T-cell (primary cell): Measurements from ENCODE around the gene DCP1A. TPM values are rescaled to one million over a fixed set of nuclear protein-coding genes. Genes with fewer than 3 reads are reported as not detected.

Experiments
- total RNA-seq, 35 experiments: library from RNA in 6 of 35; stranded (reverse) in 6 of 35; fragments of 120-200 nt in 1 of 35; gene quantifications; one replicate each; pipeline versions ENCODE4 v1.2.1 to v1.2.4 and lab custom pipeline; 2013 to 2026

DCP1A gene
- total RNA-seq, 5 donors from 2014 or later (not counting 1 experiment from before 2014, with no cell fraction given): 32.2 to 44.2 (median 39.7) TPM

Other genes starting within 250 kb of the DCP1A start
- 10 to 100 TPM; 14.4 to 27.8 (median 26.6) TPM for gene RFT1, start 217.1 kb downstream of the DCP1A start, total RNA-seq
- 10 to 100 TPM; 15.3 to 23.3 (median 19.2) TPM for gene PRKCD, start 186.3 kb downstream of the DCP1A start, total RNA-seq
- gene TKT, start 91.5 kb downstream of the DCP1A start, total RNA-seq: 100 to 1,000 TPM in 4 of 5 donors, 10 to 100 TPM in 1; 98.2 to 139 (median 118) TPM
- under 1 TPM in 4 of 5 donors, not detected in 1; 0.09 to 0.47 (median 0.34) TPM for gene CACNA1D, start 147.1 kb upstream of the DCP1A start, total RNA-seq